Breast epithelium (tissue), 4 donors: ENCODE measurements around the gene CBFA2T2. TPM values are rescaled to one million over a fixed set of nuclear protein-coding genes. Genes with fewer than 3 reads are reported as not detected.
A peak's percentile ranks its signal among the peaks of the same experiment; 100 is the strongest.

Experiments used
- DNase-seq, 2 donors: peaks; one replicate each; pipeline ENCODE4 v3.0.0-alpha.2; 2019; ENCODE audit warnings: low spot score in 2 of 2
- H3K27ac ChIP-seq, 2 donors: fragments of 200-600 bp; sonication (generic) in 1 of 2; one replicate each; pipeline ENCODE4 v1.5.1; 2016 to 2019; ENCODE audit warnings: mild to moderate bottlenecking in 1 of 2
- H3K27me3 ChIP-seq, 2 donors: fragments of 200-600 bp; sonication (generic) in 1 of 2; one replicate each; pipeline versions ENCODE4 v1.5.1 to v1.6.0; 2017 to 2019; ENCODE audit warnings: control low read depth in 1 of 2, mild to moderate bottlenecking in 1 of 2
- H3K36me3 ChIP-seq: fragments of 200-600 bp; one replicate; pipeline ENCODE4 v1.5.1; 2019
- H3K4me1 ChIP-seq, 2 donors: fragments of 200-600 bp; sonication (generic); one replicate each; pipeline ENCODE4 v1.5.1; 2016 to 2019; ENCODE audit warnings: control low read depth in 1 of 2
- H3K4me3 ChIP-seq, 3 donors: fragments of 200-600 bp; sonication (generic); 1 replicate in 2 of 3; 2 replicates in 1 of 3; pipeline ENCODE4 v1.5.1; 2016 to 2019; ENCODE audit warnings: mild to moderate bottlenecking in 3 of 3, moderate library complexity in 2 of 3
- H3K9me3 ChIP-seq, 2 donors: fragments of 200-600 bp; sonication (generic) in 1 of 2; one replicate each; pipeline ENCODE4 v1.5.1; 2016 to 2019; ENCODE audit warnings: control low read depth in 1 of 2
- POLR2A ChIP-seq: fragments of 450-650 bp; IDR thresholded peaks from one replicate; pipeline ENCODE4 v1.6.1; 2016; ENCODE audit warnings: antibody characterized with exemption, mild to moderate bottlenecking, moderate library complexity
- POLR2AphosphoS5 ChIP-seq, 3 donors: sonication (generic); formaldehyde crosslinking; IDR thresholded peaks; one replicate each; pipeline ENCODE4 v1.6.1; 2017; ENCODE audit warnings: antibody characterized with exemption in 3 of 3
- intact Hi-C: fragments of 100-400 bp; cut with DNase I; formaldehyde crosslinking; loops from one replicate; pipeline ENCODE4 v1.15.1; 2023; ENCODE audit warnings: low total_unique reads
- total RNA-seq, 3 donors: library from RNA; depleted of rRNA; stranded (reverse); fragments of >200 nt; gene quantifications; one replicate each; pipeline ENCODE4 v1.1.0, GENCODE V29; 2016
- TF ChIP-seq, protein P1 (sequence below), 3 donors: fragments of 450-650 bp; IDR thresholded peaks; one replicate each; pipeline ENCODE4 v1.5.1; 2016 to 2017; ENCODE audit warnings: antibody characterized with exemption in 3 of 3, mild to moderate bottlenecking in 3 of 3, moderate library complexity in 3 of 3

CBFA2T2 gene
- total RNA-seq, 3 donors from 2014 or later, result 10.9 to 20.9 (median 17.0) TPM

DNA sequence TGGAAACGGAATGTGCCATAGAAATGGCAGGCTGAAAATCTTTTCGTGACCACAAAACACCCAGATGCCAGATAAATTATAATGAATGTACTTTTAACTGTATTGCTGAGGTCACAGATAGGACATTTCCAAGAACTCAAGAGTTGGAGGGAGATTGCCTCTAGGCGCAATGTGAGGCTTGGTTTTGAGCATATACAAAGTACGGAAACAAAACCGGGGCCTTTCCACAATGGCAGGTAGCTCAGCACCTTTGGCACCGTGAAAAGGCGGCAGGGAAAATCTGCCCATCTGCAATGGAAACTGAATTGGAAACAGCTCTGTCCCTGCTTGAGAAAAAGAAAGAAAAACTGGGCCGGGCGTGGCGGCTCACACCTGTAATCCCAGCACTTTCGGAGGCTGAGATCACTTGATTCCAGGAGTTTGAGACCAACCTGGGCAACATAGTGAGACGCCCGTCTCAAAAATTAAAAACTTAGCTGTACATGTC lies 161.7 kb downstream of the CBFA2T2 start:
- H3K27me3 ChIP-seq, result no peaks in the 10 kb centered on the region
- peak overlapping the region; percentile 49 to 73 for H3K27ac ChIP-seq
- no peaks in the 10 kb centered on the region for H3K9me3 ChIP-seq
- DNase-seq, result no peak
- intact Hi-C loops, result loop anchor here (10.0 kb wide), 1 partner anchor 187 kb away; no protein-coding TSS in a partner anchor
- TF ChIP-seq, protein P1, sequence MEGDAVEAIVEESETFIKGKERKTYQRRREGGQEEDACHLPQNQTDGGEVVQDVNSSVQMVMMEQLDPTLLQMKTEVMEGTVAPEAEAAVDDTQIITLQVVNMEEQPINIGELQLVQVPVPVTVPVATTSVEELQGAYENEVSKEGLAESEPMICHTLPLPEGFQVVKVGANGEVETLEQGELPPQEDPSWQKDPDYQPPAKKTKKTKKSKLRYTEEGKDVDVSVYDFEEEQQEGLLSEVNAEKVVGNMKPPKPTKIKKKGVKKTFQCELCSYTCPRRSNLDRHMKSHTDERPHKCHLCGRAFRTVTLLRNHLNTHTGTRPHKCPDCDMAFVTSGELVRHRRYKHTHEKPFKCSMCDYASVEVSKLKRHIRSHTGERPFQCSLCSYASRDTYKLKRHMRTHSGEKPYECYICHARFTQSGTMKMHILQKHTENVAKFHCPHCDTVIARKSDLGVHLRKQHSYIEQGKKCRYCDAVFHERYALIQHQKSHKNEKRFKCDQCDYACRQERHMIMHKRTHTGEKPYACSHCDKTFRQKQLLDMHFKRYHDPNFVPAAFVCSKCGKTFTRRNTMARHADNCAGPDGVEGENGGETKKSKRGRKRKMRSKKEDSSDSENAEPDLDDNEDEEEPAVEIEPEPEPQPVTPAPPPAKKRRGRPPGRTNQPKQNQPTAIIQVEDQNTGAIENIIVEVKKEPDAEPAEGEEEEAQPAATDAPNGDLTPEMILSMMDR (IDR thresholded peaks at IDR 0.05), result no peak
- TF ChIP-seq POLR2A (no peak), POLR2AphosphoS5 (IDR thresholded peaks at IDR 0.05) (no peak)
- H3K36me3 ChIP-seq, result no peaks in the 10 kb centered on the region
- no peak overlapping the region for H3K4me3 ChIP-seq
- H3K4me1 ChIP-seq, result peaks cover 0 to 10% of the 10 kb centered on the region in 2 donors

DNA sequence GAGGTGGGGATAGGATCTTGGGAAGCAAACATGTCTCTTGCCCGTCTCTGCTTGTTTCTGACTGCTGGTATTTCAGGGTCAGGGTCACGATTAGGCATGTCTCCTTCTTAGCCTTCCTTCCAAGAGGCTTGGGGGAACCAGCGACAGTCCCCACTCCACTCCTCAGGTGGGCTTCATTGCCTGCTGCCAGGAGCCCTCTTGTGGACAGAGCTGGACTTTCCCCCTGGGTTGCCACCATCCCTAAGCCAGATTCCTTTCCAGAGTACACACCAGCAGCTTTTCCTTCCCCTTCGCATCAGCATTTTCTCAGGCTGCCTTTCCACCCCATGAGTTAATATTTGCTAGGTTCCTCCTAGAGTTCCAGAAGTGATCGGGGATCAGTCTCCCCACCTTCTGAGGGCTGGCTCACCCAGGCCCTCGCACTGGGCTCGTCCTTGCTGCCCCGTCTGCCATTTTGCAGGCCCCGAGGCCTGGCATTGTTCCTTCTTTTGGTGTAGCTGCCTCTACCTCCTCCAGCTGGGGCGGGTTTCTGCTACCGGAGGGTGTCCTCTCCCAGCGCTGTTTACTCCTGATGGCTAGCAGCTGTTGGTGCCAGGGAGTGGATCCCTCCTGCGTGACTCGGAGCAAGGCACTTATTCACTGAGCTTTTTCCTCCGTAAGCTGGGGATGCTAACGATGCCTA lies 163.5 kb downstream of the CBFA2T2 start:
- H3K4me3 ChIP-seq, result peak overlapping the region in 2 of 3 donors; percentile 20 to 46
- peaks cover 0 to 5% of the 10 kb centered on the region in 2 donors for H3K4me1 ChIP-seq
- intact Hi-C loops, result loop anchor here (10.0 kb wide), 1 partner anchor 189 kb away; no protein-coding TSS in a partner anchor
- H3K27ac ChIP-seq, result peak overlapping the region; percentile 50 to 58
- H3K27me3 ChIP-seq, result no peaks in the 10 kb centered on the region
- H3K9me3 ChIP-seq, result no peaks in the 10 kb centered on the region
- no peak for DNase-seq
- TF ChIP-seq, protein P1 (IDR thresholded peaks at IDR 0.05), result peak; percentile 34 to 80 (median 58)
- TF ChIP-seq POLR2AphosphoS5 (IDR thresholded peaks at IDR 0.05), result no peak
- no peaks in the 10 kb centered on the region for H3K36me3 ChIP-seq

DNA sequence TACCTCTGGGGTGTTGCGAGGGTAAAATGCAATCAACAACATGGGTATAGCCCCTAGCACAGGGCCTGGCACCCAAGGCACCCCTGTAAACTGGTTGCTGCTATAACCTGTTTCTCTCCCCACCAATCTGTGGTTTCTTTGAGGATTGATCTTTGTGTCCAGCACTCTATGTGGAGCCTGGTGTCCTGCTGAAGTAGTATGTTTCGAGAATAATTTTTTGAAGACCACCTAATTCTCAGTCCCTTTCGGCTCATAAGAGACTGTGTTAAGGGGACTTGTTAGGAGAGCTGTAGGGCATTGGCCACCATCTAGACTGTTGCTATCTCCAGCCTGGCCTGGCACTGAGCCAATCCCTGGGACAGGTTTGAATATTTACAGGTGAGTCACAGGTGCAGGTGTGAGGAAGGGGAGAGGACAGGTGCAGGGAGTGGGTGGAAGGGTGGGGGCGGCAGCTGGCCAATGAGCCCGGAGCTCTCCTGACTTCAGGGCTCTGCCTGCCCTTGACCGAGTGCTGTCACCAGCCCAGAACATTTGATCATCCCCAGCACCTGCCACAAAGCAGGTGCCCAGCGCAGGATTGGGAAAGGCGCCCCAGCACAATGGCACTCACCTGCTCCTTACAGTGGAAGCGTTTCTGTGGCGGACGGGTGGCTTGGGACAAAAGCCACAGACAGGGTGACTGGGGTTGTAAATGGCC lies 164.2 kb downstream of the CBFA2T2 start:
- H3K4me3 ChIP-seq, result no peak overlapping the region

DNA sequence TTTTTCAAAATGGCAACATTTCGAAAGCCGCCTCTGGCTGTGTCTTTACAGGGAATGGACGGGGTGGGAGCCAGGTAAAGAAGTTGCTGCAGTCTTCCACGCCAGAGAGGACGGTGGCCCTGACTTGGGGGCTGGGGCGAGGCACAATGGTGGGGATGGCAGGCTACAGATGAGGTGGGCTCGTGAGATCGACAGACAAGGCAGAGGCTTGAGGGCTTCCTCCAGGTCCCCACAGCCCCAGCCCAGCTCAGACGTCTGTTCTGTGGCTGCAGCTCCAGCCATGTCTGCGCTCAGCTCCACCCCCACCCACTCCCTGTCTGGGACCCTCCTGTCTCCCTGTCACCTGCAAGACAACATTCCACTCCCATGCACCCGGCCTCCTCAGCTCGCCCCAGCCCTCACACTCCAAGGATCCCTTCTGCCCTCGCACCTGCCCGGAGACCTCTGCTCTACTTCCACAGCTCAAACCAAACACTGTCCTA lies 164.8 kb downstream of the CBFA2T2 start:
- Histone ChIP-seq H3K9me3 (no peaks in the 10 kb centered on the region), H3K27ac (peak overlapping the region; percentile 50 to 58), H3K27me3 (no peaks in the 10 kb centered on the region), H3K4me3 (no peak overlapping the region), H3K36me3 (no peaks in the 10 kb centered on the region), H3K4me1 (no peaks in the 10 kb centered on the region)
- TF ChIP-seq, protein P1 (IDR thresholded peaks at IDR 0.05), result no peak
- no peak for TF ChIP-seq POLR2A
- no peak for TF ChIP-seq POLR2AphosphoS5 (IDR thresholded peaks at IDR 0.05)
- intact Hi-C loops, result loop anchor here (10.0 kb wide), 1 partner anchor 190 kb away; no protein-coding TSS in a partner anchor
- no peak for DNase-seq

More for the DNA sequence above, 164.2 kb downstream of the CBFA2T2 start:
- no peaks in the 10 kb centered on the region for H3K9me3 ChIP-seq
- H3K27ac ChIP-seq, result peak overlapping the region; percentile 50 to 58
- intact Hi-C loops, result loop anchor here (10.0 kb wide), 1 partner anchor 189 kb away; no protein-coding TSS in a partner anchor
- DNase-seq, result peak; percentile 72 to 86
- no peaks in the 10 kb centered on the region for H3K27me3 ChIP-seq
- no peaks in the 10 kb centered on the region for H3K4me1 ChIP-seq
- H3K36me3 ChIP-seq, result no peaks in the 10 kb centered on the region
- peak in 1 of 3 donors; percentile 39 for TF ChIP-seq POLR2AphosphoS5 (IDR thresholded peaks at IDR 0.05)
- no peak for TF ChIP-seq POLR2A
- TF ChIP-seq, protein P1 (IDR thresholded peaks at IDR 0.05), result no peak
